ENCODE results near the gene RDH13. TPM values are rescaled to one million over a fixed set of nuclear protein-coding genes. Genes with fewer than 3 reads are reported as not detected.

Gene RDH13
- total RNA-seq (2014; rRNA removed; shearing (Covaris generic)) (32.3 and 36.5 TPM in 2 replicates), polyA plus RNA-seq (2016; fragmentation: Nextera tagmentation; extraction: Ambion mirVana) (23.0 and 28.0 TPM in 2 replicates)
- long read RNA-seq, transcript RDH13-223 (7 exons, 1,931 nt), result major isoform, 19 of 22 reads
- long read RNA-seq, partial matches to known transcripts, result 0 of 22 reads
- long read RNA-seq, other reads (novel, unspliced or antisense), result 2 of 22 reads

- H3K4me3 Mint-ChIP-seq, result peak within 1 kb of the TSS; percentile 91
- Histone ChIP-seq H3K9me2 (ENCODE audit: insufficient read depth) (no peaks in the 10 kb centered on the region), H3K4me1 (ENCODE audit: insufficient read depth) (no peaks in the 10 kb centered on the region; the same call in 1 of the 2 replicates), H3F3A (replicated peaks; ENCODE audit: low read depth) (0 out of 2 replicates have a peak, but pooled peaks cover 7% of the 10 kb centered on the region), H3K27ac (ENCODE audit: low read depth) (no peak within 1 kb of the TSS), H3K4me3 (peak within 1 kb of the TSS; percentile 93), H3K36me3 (ENCODE audit: insufficient read depth) (peaks cover 8% of the 10 kb centered on the region; the same call in 1 of the 2 replicates), H3K4me2 (peak within 1 kb of the TSS; percentile 83), H2AFZ (peak within 1 kb of the TSS; percentile 93), H3K27me3 (ENCODE audit: insufficient read depth) (peaks cover 33% of the 10 kb centered on the region), H4K20me1 (replicated peaks; ENCODE audit: insufficient read depth) (peaks cover 19% of the 10 kb centered on the region; the same call in 1 of the 2 replicates), H3K79me2 (replicated peaks; ENCODE audit: insufficient read depth) (peaks cover 20% of the 10 kb centered on the region)
- no peaks in the 10 kb centered on the region; the same call in 2 of the 3 replicates for H3K9me3 Mint-ChIP-seq
- ATAC-seq (peak; percentile 97), DNase-seq (ENCODE audit: low spot score) (peak; percentile 99)
- H3K4me1 Mint-ChIP-seq, result peaks cover 11% of the 10 kb centered on the region; the same call in 2 of the 3 replicates
- TF ChIP-seq POLR2AphosphoS5 (IDR thresholded peaks at IDR 0.05; ENCODE audit: low read depth) (peak; percentile 82), STAT1 (IDR thresholded peaks at IDR 0.05; ENCODE audit: unreplicated experiment) (no peak), CREB1 (CRISPR knock-in tag; IDR thresholded peaks at IDR 0.05; ENCODE audit: low read depth) (peak; percentile 97)
- peaks cover 35% of the 10 kb centered on the region for H3K27me3 Mint-ChIP-seq (ENCODE audit: insufficient read depth, low read depth, poor library complexity)
- H3K27ac Mint-ChIP-seq, result no peak within 1 kb of the TSS
- peaks cover 19% of the 10 kb centered on the region for H3K36me3 Mint-ChIP-seq (ENCODE audit: low read depth)
These were observed at the start of gene RDH13 for GRCh38 chr19:55062735-55063491. TSS of gene RDH13 (minus strand) at chr19:55063148. CDS start at chr19:55063032, 116 bp downstream.

GRCh38 chr19:55112246-55112776 lies 49.4 kb upstream of the RDH13 start:
- peaks cover 28% of the 10 kb centered on the region for H3K4me1 Mint-ChIP-seq
- Histone ChIP-seq H3K79me2 (replicated peaks; ENCODE audit: insufficient read depth) (peaks cover 42% of the 10 kb centered on the region), H3K9me2 (ENCODE audit: insufficient read depth) (no peaks in the 10 kb centered on the region), H3K4me3 (no peak overlapping the region), H3K27me3 (ENCODE audit: insufficient read depth) (no peaks in the 10 kb centered on the region), H4K20me1 (replicated peaks; ENCODE audit: insufficient read depth) (peaks cover 38% of the 10 kb centered on the region), H3K4me2 (no peak overlapping the region), H3K36me3 (ENCODE audit: insufficient read depth) (no peaks in the 10 kb centered on the region), H3K27ac (ENCODE audit: low read depth) (peak overlapping the region; percentile 55; the same call in 1 of the 2 replicates), H3F3A (replicated peaks; ENCODE audit: low read depth) (peaks cover 5% of the 10 kb centered on the region; the same call in 1 of the 2 replicates), H2AFZ (no peak overlapping the region), H3K4me1 (ENCODE audit: insufficient read depth) (peaks cover 25% of the 10 kb centered on the region; the same call in 1 of the 2 replicates)
- peaks cover 7% of the 10 kb centered on the region for H3K27me3 Mint-ChIP-seq (ENCODE audit: insufficient read depth, low read depth, poor library complexity)
- DNase-seq (ENCODE audit: low spot score) (no peak), ATAC-seq (no peak)
- TF ChIP-seq ZNF114 (CRISPR knock-in tag; IDR thresholded peaks at IDR 0.05), result no peak
- TF ChIP-seq STAT1 (IDR thresholded peaks at IDR 0.05; ENCODE audit: unreplicated experiment), result no peak
- no peak for TF ChIP-seq POLR2AphosphoS5 (IDR thresholded peaks at IDR 0.05; ENCODE audit: low read depth)
- no peak for TF ChIP-seq ZNF331 (CRISPR knock-in tag; IDR thresholded peaks at IDR 0.05; ENCODE audit: low read depth)
- TF ChIP-seq CREB1 (CRISPR knock-in tag; IDR thresholded peaks at IDR 0.05; ENCODE audit: low read depth), result no peak
- TF ChIP-seq ETS1 (IDR thresholded peaks at IDR 0.05), result no peak
- TF ChIP-seq ZNF462 (CRISPR knock-in tag; IDR thresholded peaks at IDR 0.05), result no peak
- TF ChIP-seq NANOG (IDR thresholded peaks at IDR 0.05; ENCODE audit: borderline replicate concordance), result no peak
- H3K9me3 Mint-ChIP-seq, result no peaks in the 10 kb centered on the region; the same call in 2 of the 3 replicates
- no peak overlapping the region for H3K27ac Mint-ChIP-seq
- peaks cover 8% of the 10 kb centered on the region; the same call in 2 of the 3 replicates for H3K36me3 Mint-ChIP-seq (ENCODE audit: low read depth)
- H3K4me3 Mint-ChIP-seq, result no peak overlapping the region
